Stimulated activated CD8-positive, alpha-beta memory T cell treated with anti-CD3 and anti-CD28 coated beads, Interleukin-2, amount 100 ng/mL, for 48 hours (primary cell): Measurements from ENCODE around the gene MCM3AP.

Source experiments
- DNase-seq, 2 donors: peaks; one replicate each; pipeline ENCODE4 v3.0.0-alpha.2; 2020; ENCODE audit warnings: low read depth in 2 of 2

MCM3AP gene

GRCh38 chr21:46187261-46187660 lies 98.2 kb downstream of the MCM3AP start:
- DNase-seq = no peak

- no peak for DNase-seq
These were observed 99.7 kb downstream of the MCM3AP start for GRCh38 chr21:46185716-46186115.
